Measurements from ENCODE around the gene PLVAP.

PLVAP gene

GRCh38 chr19:17359905-17360800 lies 17.0 kb downstream of the PLVAP start:
- in situ Hi-C loops (cut with HindIII; ENCODE audit: low sequenced_read_pairs) = no loop called here

- in situ Hi-C loops (cut with HindIII; ENCODE audit: low sequenced_read_pairs) = no loop called here
Observed at GRCh38 chr19:17358395-17358794, 18.7 kb downstream of the PLVAP start.

- in situ Hi-C loops (cut with HindIII; ENCODE audit: low sequenced_read_pairs) = no loop called here
Observed at GRCh38 chr19:17357724-17358123, 19.4 kb downstream of the PLVAP start.

DNA sequence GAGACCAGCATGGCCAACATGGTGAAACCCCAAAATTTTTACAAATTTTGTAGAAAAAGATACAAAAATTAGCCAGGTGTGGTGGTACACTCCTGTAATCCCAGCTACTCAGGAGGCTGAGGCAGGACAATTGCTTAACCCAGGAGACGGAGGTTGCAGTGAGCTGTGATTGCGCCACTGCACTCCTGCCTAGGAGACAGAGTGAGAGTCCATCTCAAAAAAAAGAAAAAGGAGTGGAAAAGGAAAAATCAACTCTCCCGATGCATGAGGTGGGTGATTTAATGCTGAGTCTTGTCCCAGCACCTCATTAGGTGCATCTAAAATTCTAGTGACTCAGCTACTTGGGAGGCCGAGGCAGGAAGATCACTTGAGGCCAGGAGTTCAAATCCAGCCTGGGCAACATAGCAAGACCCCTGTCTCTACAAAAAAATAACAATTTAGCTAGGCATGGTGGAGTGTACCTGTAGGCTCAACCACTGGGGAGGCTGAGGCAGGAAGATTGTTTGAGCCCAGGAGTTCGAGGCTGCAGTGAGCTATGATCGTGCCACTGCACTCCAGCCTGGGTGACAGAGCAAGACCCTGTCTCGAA lies 20.0 kb downstream of the PLVAP start:
- in situ Hi-C loops (cut with HindIII; ENCODE audit: low sequenced_read_pairs) = no loop called here

DNA sequence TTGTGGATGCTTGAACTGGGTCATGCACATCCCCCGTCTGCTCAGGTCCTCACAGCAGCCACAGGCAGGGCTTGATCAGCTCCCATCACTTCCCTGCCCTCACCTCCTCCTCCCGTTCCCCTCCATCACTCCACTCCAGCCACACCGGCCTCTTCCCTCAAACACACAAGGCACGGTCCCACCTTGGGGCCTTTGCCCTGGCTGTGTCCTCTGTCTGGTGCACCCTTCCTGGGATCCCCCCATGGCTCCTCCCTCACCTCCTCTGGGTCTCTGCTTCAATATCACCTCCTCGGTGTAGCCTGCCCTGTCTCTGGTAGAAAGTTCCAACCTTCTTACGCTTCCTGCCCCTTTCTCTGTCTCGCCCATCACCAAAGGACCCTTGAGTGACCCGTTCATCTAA lies 23.8 kb downstream of the PLVAP start:
- in situ Hi-C loops (cut with HindIII; ENCODE audit: low sequenced_read_pairs) = no loop called here

- in situ Hi-C loops (cut with HindIII; ENCODE audit: low sequenced_read_pairs) = no loop called here
Observed at GRCh38 chr19:17352608-17353280, 24.4 kb downstream of the PLVAP start.

DNA sequence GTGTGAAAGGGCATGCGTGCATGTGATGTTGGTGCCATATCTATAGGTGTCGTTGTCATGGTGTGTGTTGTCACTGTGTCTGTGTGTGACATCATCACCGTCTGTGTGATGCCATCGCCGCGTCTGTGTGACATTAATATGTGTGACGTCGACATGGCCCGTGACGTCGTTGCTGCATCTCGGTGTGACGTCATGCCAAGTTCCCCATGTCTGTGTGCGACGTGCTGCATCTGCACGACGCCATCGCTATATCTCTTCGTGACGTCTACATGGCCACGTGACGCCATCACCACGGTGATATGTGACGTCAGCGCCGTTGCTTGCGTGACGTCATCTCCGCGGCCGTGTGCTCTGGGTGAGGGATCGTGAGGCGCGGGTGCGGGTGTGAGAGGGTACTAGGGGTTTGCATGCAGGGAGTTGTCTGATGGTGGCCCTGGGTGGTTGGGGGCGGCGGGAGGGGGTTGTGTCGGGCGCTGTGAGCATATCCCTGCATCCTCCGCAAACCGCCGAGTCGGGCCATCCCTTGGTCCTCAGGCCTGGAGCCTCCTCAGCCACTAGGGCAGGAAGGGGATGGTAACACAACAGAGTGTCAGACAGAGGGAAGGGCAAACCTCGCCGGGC lies 25.2 kb downstream of the PLVAP start:
- in situ Hi-C loops (cut with HindIII; ENCODE audit: low sequenced_read_pairs) = no loop called here

DNA sequence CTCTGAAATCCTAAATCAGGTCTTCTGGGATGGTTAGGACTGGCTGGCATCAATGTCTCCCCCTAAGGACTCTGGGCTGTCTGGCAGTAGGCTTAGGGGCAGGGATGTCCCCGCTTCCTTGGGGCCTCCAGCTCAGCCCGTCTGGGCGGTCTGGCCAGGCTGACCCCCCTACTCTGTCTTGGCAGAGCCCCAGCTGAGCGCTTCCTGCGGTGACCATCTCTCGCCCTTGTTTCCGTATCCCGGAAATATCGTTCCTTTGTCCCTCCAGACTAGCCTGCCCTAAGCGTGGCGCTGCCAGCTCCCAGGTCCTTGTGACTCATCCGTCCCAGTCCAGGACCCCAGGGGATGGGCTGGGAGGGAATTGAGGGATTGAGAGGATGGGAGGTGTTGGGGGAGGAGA lies 28.4 kb downstream of the PLVAP start:
- in situ Hi-C loops (cut with HindIII; ENCODE audit: low sequenced_read_pairs) = no loop called here

- in situ Hi-C loops (cut with HindIII; ENCODE audit: low sequenced_read_pairs) = no loop called here
Observed at GRCh38 chr19:17347877-17348276, 29.3 kb downstream of the PLVAP start.

- in situ Hi-C loops (cut with HindIII; ENCODE audit: low sequenced_read_pairs) = no loop called here
Observed at GRCh38 chr19:17347361-17347760, 29.8 kb downstream of the PLVAP start.

DNA sequence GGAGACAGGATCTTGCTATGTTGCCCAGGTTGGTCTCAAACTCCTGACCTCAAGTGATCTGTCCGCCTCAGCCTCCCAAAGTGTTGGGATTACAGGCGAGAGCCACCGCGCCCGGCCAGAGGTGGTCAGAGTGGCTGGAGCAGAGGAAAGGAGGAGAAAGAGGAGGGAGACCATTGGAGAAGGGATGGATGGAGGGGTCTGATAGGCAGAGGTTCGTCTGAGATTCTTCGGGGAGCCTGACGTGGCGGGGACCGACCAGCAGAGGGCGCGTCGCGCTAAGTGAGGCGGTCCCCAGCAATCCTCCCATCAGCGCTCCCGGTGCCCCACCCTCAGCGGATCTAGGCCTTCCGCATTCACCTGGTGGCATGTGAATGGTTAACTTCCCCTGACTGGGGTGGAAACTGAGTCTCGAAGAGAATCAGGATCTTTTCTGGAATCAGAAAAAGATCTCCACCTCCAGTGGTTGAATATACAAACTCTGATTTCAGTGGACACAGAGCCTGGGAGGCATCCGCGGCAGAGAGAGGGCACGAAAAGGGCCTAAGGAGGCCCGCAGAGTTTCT lies 31.0 kb downstream of the PLVAP start:
- in situ Hi-C loops (cut with HindIII; ENCODE audit: low sequenced_read_pairs) = no loop called here

DNA sequence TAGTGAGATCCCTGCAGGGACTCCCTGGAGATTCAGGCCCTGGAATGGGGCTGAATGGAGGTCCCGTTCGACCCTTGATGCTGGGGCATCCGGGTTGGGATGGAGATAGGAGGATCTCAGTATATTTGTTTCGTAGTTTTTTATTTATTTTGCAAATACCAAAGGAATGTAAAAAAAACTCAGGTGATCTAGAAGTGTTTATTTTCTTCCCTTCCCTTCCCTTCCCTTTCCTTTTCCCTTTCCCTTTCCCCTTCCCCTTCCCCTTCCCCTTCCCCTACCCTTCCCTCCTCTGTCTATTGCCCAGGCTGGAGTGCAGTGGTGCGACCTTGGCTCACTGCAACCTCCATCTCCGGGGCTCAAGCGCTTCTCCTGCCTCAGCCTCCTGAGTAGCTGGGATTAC lies 35.3 kb downstream of the PLVAP start:
- in situ Hi-C loops (cut with HindIII; ENCODE audit: low sequenced_read_pairs) = no loop called here

DNA sequence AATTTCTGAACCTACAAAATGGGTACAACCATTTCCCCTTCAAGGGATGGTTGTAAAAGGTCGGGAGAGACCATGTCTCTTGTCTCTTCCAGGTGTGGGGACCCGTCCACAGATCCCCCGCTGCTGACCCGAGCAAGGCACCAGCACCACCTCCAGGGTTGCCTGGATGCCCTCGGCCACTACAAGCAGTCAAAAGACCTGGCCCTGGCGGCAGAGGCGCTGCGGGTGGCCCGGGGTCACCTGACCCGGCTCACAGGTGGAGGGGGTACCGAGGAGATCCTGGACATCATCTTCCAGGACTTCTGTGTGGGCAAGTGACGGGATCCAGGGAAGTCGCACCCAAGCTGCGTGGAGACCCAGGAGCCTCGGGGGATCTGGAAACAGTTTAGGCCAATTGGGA lies 35.8 kb downstream of the PLVAP start:
- in situ Hi-C loops (cut with HindIII; ENCODE audit: low sequenced_read_pairs) = no loop called here

DNA sequence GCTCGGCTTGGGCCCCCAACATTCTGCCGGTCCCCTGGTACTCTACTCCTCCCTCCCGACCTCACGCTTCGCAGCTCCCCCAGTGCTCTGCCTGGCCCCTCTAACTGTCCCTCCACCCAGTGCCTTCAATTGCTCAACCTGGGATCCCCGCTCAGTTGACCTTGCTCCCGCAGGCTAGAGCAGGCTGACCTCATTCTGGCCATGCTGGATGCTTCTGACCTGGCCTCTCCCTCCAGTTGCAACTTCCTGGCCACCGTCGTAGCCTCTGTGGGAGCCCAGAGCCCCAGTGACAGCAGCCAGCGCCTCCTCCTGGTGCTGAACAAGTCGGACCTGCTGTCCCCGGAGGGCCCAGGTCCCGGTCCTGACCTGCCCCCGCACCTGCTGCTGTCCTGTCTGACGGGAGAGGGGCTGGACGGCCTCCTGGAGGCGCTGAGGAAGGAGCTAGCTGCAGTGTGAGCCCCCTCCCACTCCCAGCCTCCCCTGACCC lies 36.2 kb downstream of the PLVAP start:
- in situ Hi-C loops (cut with HindIII; ENCODE audit: low sequenced_read_pairs) = no loop called here

- in situ Hi-C loops (cut with HindIII; ENCODE audit: low sequenced_read_pairs) = no loop called here
Observed at GRCh38 chr19:17340302-17340870, 36.8 kb downstream of the PLVAP start.

DNA sequence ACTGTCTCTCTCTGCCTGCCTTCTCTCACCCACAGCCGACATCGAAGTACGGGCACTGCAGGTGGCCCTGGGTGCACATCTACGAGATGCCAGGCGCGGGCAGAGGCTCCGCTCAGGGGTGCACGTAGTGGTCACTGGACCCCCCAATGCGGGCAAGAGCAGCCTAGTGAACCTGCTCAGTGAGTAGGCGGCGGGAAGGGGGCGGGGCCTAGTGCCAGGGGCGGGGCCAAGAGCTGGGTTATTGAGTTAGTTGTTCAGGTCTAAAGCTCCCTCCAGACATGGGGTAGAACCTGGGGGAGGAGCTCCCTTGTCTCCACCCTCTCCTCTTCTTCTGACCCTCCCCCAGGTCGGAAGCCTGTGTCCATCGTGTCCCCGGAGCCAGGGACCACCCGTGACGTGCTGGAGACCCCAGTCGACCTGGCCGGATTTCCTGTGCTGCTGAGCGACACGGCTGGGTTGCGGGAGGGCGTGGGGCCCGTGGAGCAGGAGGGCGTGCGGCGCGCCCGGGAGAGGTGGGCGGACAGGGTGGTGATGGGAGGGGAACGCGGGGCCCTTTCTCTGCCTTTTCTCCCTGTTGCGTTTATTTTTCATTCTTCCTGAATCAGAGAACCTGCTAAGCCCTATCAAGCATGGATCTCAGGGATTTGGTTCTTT lies 37.9 kb downstream of the PLVAP start:
- in situ Hi-C loops (cut with HindIII; ENCODE audit: low sequenced_read_pairs) = no loop called here

GRCh38 chr19:17338433-17339078 lies 38.6 kb downstream of the PLVAP start:
- in situ Hi-C loops (cut with HindIII; ENCODE audit: low sequenced_read_pairs) = no loop called here

GRCh38 chr19:17337675-17338432 lies 39.3 kb downstream of the PLVAP start:
- in situ Hi-C loops (cut with HindIII; ENCODE audit: low sequenced_read_pairs) = no loop called here

Measured in DLD1 (cell line).